Dermis blood vessel endothelial cell (primary cell): ENCODE results near the gene TCAIM. TPM values are rescaled to one million over a fixed set of nuclear protein-coding genes. Genes with fewer than 3 reads are reported as not detected.
A peak's percentile ranks its signal among the peaks of the same experiment; 100 is the strongest.
"Not testable (repeated sequence)": the region's sequence is repeated elsewhere in the genome, so short reads cannot be mapped to it uniquely, and the experiment has no call there.

Experiments used
- DNase-seq: peaks from one replicate; pipeline ENCODE4 v3.0.0; 2010
- total RNA-seq: library from RNA; depleted of rRNA; stranded (reverse); fragments of >200 nt; gene quantifications from 2 replicates; pipeline ENCODE4 v1.2.3, GENCODE V29; 2014

Gene TCAIM
- total RNA-seq, 1 donor from 2014 or later = 25.4 TPM

- DNase-seq = no peak
Measured at GRCh38 chr3:44416031-44417030, 77.8 kb downstream of the TCAIM start.

- not testable (repeated sequence) for DNase-seq
Measured at GRCh38 chr3:44418118-44418517, 79.6 kb downstream of the TCAIM start.

GRCh38 chr3:44418549-44418948, 80.0 kb downstream of the TCAIM start:
- DNase-seq = peak; percentile 12

DNA sequence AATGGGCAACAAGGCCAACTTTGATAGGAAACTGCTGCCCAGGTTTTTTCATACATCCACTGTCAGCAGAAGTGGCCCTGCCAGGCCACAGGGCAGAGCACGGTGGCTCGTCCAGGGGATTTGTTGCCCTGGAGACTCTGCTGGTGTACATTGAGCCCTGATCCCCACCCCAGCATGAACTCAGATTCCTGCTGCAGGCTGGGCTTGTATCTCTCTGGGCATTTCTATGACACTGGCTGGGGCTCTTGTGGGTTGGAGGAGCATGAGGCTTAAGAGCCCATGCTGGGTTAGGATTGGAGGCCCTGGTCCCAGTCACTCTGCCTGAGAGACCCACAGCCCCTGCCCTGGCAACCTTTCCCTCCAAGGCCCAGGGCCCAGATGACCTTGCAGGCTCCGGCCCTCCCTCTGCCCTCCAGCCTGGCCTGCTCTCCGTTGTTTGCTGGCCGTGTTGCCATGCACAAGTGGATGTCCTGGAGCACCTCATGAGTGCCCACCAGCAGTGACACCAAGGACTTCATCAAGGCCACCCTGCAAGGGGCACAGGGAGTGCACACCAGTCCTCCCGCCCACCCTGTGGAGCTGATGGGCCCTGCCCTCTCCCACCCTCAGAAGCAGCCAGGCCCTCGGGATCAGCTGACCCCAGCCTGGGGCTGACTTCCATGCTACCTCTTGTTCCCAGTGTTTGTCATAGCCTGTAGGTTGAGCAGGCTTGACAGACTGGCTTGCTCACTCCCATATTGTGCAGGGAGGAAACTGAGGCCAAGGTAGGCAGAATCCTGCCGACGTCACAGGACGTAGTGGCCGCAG, 80.8 kb downstream of the TCAIM start:
- DNase-seq = no peak

DNA sequence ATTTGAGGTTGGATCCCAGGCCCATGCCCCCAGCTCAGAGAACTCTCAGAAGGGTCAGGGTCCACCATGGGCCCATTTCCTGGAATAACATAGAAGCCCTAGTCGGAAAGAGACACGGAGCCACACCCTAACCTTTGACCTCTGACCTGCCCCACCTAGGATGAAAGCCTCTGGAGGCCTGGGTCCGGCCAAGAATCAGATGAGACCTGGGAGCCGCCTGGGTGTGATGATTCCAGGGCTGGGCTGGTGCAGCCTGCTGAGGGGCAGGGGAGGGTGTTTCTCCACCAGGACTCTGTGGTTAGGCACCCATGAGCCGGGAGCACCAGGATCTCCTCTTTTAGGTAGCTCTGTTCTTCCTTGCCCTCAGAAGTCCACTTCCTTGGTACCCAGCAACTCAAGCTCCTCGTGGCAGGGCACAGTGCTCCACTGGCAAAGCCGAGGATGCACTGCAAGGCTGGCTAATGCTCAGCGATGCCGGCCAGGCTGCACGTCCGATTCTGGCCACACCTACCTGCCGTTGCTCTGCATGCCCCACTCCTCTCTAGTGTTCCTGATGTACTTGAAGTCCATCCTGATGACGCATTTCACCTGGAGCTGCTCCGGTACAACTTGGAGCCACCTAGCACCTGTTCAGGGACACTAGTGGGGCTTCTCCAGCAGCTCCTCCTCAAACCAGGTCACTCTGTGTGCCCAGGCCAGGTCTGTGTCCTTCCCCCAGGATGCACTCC, 81.5 kb downstream of the TCAIM start:
- DNase-seq = no peak

DNA sequence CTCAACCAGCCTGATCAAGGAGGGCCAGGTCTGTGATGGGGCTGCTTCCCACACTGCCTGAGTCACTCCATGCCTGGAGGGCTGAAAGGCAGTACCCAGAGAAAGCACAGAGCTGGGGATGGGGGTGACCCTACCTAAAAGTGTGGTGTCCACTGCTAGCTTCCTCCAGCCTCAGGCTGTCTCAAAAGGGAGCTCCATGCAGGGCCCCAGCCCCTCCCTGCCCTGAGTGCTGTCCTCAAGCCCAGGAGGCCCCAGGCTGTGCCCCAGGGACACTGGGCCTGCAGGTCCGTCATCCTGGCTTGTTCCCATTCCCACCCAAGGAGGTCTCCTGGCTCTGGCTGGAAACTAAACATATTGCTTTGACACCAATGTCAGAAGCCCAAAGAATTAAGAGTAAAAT, 82.1 kb downstream of the TCAIM start:
- DNase-seq = no peak

GRCh38 chr3:44421280-44421679, 82.7 kb downstream of the TCAIM start:
- no peak for DNase-seq

DNA sequence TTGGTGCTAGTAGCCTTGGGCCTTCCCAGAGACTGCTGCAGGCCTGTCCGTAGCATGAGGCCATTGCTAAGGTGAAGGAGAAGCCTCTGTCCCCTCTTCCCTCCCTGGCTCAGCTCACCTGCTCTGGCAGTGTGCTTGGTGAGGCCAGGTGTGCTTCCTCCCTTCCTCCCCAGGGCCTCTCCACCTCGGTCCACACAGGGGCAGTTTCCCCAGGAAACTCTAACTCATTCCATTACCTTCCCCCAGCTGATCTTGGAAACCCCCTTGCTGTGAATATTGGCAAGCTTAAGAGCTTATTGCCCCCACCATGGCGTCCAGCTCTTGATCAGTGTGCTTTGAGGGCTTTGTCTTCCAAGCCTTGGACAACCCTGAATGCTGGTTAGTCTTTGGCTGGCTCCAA, 86.2 kb downstream of the TCAIM start:
- DNase-seq = no peak

DNA sequence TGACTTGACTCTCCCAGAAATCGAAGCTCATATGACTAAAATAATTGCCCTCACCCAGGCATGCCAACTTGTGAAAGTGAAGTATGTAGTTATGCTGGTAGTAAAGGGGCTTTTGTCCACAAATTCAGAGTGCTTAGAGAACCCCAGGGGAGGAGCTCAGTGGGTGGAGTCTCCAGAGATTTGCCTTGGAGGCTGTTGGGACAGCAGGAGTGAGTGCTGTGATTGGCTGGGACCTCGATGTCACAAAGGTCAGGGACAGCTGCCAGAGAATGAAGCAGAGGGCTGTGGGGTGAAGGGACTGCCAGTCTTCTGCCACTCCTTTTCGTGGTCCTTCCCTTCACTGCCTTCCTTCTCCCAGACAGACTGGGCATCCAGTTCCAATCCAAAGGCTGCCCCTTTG, 89.1 kb downstream of the TCAIM start:
- DNase-seq = no peak

DNA sequence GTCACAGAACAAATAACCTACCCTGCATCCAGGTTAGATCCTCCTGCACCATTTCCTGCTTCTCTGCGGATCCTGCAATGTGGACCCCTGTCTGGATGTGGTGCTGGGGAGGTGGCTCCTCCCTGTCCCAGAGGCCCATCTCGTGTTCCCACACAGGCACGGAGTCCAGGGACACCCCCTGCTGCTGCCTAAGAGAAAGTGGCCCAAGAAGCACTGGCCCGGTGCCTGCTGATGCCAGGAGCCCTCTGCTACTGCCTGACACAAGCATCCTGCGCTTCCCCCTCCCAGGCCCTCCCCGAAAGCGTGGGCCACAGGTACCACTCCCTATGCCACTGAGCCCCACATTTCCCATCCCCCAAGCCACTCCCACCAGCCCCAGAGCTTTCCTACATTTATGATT, 90.3 kb downstream of the TCAIM start:
- DNase-seq = no peak

DNA sequence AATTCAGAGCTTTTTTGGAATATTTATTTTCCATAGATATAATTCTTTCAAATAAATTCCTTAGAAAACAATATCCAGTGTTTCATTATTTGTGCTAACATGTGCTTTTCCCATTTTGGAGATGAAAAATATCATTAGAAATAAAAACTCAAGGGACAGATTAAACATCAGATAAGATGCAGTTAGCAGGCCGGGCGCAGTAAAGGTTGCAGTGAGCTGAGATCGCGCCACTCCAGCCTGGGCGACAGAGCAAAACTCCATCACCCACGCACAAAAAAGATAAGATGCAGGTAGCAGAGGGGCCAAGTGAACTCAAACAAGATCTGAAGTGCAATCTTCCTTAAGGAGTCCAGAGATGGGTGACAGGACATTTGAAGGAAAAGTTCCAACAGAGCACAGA, 90.9 kb downstream of the TCAIM start:
- no peak for DNase-seq

GRCh38 chr3:44430466-44430865, 91.9 kb downstream of the TCAIM start:
- no peak for DNase-seq

DNA sequence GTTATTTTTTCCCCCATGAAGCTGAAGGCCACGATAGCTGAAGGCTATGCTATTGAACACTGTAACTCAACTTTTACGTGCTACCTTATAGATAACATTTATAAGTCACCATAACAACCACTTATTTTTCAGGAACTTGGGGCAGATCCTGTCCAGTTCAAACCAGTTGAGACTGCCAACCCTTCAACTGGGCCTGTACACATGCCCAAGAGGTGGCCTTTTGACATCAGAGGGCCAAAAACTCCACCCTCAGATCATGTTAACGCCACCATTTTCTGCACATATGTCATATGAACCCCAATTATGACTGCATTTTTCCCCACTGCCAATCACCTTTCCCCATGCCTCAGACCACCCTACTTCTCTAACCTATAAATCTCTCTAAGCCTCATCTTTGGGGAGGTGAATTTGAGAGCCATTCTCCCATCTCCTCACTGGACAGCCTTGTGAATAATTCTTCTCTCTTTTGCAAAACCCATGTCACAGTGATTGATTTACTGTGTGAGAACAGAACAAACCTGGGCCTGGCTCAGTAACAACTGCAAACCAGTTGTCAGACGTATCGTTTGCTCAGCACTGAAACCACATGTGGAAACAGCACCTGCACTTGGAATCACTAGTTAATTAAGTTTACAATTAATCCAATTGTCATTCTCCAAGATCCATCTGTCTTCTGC, 96.4 kb downstream of the TCAIM start:
- no peak for DNase-seq

DNA sequence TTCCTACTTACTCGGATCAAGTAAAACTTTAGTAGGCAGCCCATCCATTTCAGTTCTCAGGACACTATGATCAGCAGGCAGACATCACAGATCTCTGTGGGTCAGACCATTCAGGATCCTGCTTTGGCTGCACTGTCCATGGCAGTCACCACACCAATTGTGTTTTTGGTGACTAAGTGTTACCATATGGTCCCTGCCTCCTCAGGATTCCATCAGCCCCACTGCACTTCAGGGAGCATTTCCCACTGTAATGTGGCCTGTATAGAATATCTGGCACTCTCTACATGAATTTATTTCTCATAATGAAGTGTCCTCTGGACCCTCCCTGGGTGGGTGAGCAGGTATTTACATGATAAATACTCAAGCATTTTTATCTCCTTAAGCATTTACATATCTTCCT, 97.6 kb downstream of the TCAIM start:
- no peak for DNase-seq

GRCh38 chr3:44437800-44438199, 99.2 kb downstream of the TCAIM start:
- no peak for DNase-seq

DNA sequence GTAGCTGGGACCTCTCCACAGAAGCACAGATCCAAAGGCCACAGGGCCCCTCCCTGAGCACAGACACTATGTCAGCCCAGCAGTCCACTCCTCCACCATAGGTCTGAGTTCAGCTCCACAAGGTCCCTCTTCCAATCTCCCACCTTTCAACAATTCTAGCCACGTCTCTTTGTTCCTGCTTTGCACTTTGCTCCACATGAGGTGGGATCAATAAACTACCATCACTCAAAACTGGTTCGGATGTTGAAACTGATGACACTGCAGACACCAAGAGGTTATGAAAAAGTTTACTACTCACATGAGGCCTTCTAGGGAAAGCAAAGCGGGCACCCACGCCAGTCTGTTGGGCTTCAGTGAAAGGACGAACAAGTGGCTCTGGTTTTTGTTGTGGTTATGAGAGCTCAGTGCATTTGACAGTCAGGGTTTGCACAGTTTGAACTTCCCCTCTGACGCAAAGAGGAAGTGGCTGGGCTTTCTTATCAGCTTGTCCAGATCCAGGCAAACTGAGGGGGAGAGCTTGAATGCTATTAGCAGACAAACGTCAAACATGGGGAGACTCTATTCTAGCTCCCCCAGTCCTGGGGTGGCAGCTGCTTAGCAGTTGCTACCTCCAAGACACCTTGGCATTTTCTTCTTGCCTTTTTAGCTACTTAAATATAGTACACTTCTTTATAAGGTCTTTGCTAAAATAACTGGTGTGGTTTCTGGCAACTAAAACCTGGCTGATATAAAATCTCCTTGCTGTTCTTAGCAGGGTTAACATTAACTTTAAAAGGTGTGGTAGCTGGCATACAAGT, 101.1 kb downstream of the TCAIM start:
- peak; percentile 97 for DNase-seq

GRCh38 chr3:44442596-44443309, 104.2 kb downstream of the TCAIM start:
- no peak for DNase-seq

DNA sequence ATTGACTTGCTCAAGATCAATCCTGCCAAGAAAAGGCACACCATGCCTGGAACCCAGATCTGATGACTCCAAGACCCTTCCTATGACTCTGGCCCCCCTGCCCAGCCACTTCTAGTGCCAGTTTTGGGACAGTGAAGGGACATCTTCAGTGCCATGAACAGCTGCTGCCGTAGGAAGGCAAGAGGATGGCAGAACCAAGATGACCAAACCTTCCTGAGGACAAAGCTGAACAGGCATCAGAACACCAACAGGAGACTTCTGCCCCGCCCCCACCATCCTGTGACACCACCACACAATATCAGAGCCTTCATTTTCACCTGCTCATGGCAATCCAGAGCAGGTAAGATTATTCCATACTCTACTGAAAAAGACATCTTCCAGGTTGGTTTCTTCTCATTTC, 105.9 kb downstream of the TCAIM start:
- DNase-seq = no peak

GRCh38 chr3:44444896-44445691, 106.5 kb downstream of the TCAIM start:
- no peak for DNase-seq

DNA sequence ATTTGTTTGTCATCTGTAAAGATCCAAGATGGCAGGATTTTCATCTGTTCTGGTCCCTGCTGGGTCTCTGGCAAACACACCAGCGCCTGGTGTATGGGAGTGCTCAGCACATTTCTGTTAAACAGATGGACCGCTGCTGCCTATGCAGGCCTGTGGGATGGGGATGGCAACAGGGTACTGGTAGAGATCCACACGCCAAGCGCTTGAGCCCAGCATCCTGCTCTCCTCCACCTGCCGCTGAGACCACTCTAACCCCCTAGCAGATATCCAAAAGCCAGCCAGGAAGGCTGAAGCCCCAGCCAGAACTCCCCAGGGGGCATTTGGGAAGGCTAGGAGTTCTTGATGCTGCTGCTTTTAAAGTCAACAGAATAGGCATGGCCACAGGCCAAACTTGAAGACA, 107.2 kb downstream of the TCAIM start:
- DNase-seq = no peak
